ENCODE measurements around the gene ARID1B. TPM values are rescaled to one million over a fixed set of nuclear protein-coding genes. Genes with fewer than 3 reads are reported as not detected.

The ARID1B gene
- total RNA-seq, 1 experiment from 2014 or later = 24.2 TPM

- no peak for DNase-seq
Measured at GRCh38 chr6:157119502-157120027, 342.4 kb downstream of the ARID1B start.

GRCh38 chr6:157120534-157121232 is 343.5 kb downstream of the ARID1B start:
- H3F3A ChIP-seq (ENCODE audit: low read length, unreplicated experiment) = no peaks in the 10 kb centered on the region
- no peak overlapping the region for H3K9ac ChIP-seq (ENCODE audit: low read length)
- H3K4me2 ChIP-seq (ENCODE audit: low read length) = no peak overlapping the region
- POLR2A ChIA-PET (ENCODE audit: unreplicated experiment) = no interaction called here
- no peaks in the 10 kb centered on the region for H3K36me3 ChIP-seq (ENCODE audit: low read depth, low read length)
- no TSS peak for BruUV-seq (replicated peaks)
- H4K20me1 ChIP-seq (ENCODE audit: low read length) = no peaks in the 10 kb centered on the region
- H3K9me2 ChIP-seq (replicated peaks; ENCODE audit: low read length) = no peaks in the 10 kb centered on the region
- H2AFZ ChIP-seq (ENCODE audit: low read length) = no peak overlapping the region
- no peaks in the 10 kb centered on the region for H3K9me3 ChIP-seq (ENCODE audit: low read length)
- DNase-seq (no peak), ATAC-seq (no peak)
- CTCF ChIA-PET = no interaction called here
- H3K4me1 ChIP-seq (ENCODE audit: insufficient read depth, low read length) = no peaks in the 10 kb centered on the region
- H3K27ac ChIP-seq (ENCODE audit: low read length) = no peak overlapping the region
- TF ChIP-seq EZH2phosphoT487 (IDR thresholded peaks at IDR 0.05; ENCODE audit: borderline replicate concordance, low read length) (no peak), CTCF (conservative IDR thresholded peaks at IDR 0.05; ENCODE audit: low read depth, low read length) (no peak), EZH2 (IDR thresholded peaks at IDR 0.05; ENCODE audit: low read length, unreplicated experiment) (no peak)
- intact Hi-C loops (cut with micrococcal nuclease) = no loop called here
- H3K27me3 ChIP-seq (ENCODE audit: low read length) = no peaks in the 10 kb centered on the region
- H3K4me3 ChIP-seq (ENCODE audit: low read length) = no peak overlapping the region
- H3K79me2 ChIP-seq (ENCODE audit: low read length) = no peaks in the 10 kb centered on the region

More at GRCh38 chr6:157119502-157120027, 342.4 kb downstream of the ARID1B start:
- no TSS peak for BruUV-seq (replicated peaks)
- no peak overlapping the region for H3K9ac ChIP-seq (ENCODE audit: low read length)
- ChIA-PET POLR2A (ENCODE audit: unreplicated experiment) (no interaction called here), CTCF (no interaction called here)
- TF ChIP-seq EZH2 (IDR thresholded peaks at IDR 0.05; ENCODE audit: low read length, unreplicated experiment) = no peak
- no peak for TF ChIP-seq CTCF (conservative IDR thresholded peaks at IDR 0.05; ENCODE audit: low read depth, low read length)
- no peak for TF ChIP-seq EZH2phosphoT487 (IDR thresholded peaks at IDR 0.05; ENCODE audit: borderline replicate concordance, low read length)
- H2AFZ ChIP-seq (ENCODE audit: low read length) = no peak overlapping the region
- H3F3A ChIP-seq (ENCODE audit: low read length, unreplicated experiment) = no peaks in the 10 kb centered on the region
- no peaks in the 10 kb centered on the region for H3K9me2 ChIP-seq (replicated peaks; ENCODE audit: low read length)
- H3K36me3 ChIP-seq (ENCODE audit: low read depth, low read length) = no peaks in the 10 kb centered on the region
- H3K9me3 ChIP-seq (ENCODE audit: low read length) = no peaks in the 10 kb centered on the region
- H3K27me3 ChIP-seq (ENCODE audit: low read length) = no peaks in the 10 kb centered on the region
- no peak overlapping the region for H3K27ac ChIP-seq (ENCODE audit: low read length)
- no peaks in the 10 kb centered on the region for H3K4me1 ChIP-seq (ENCODE audit: insufficient read depth, low read length)
- H4K20me1 ChIP-seq (ENCODE audit: low read length) = no peaks in the 10 kb centered on the region
- intact Hi-C loops (cut with micrococcal nuclease) = no loop called here
- H3K4me2 ChIP-seq (ENCODE audit: low read length) = no peak overlapping the region
- no peak overlapping the region for H3K4me3 ChIP-seq (ENCODE audit: low read length)
- no peaks in the 10 kb centered on the region for H3K79me2 ChIP-seq (ENCODE audit: low read length)
- ATAC-seq = no peak

GRCh38 chr6:157121897-157122296 is 344.7 kb downstream of the ARID1B start:
- intact Hi-C loops (cut with micrococcal nuclease) = no loop called here
- H3K4me3 ChIP-seq (ENCODE audit: low read length) = no peak overlapping the region
- ATAC-seq = no peak

More at GRCh38 chr6:157121897-157122296, 344.7 kb downstream of the ARID1B start:
- H3K9me2 ChIP-seq (replicated peaks; ENCODE audit: low read length) = no peaks in the 10 kb centered on the region
- H3F3A ChIP-seq (ENCODE audit: low read length, unreplicated experiment) = no peaks in the 10 kb centered on the region
- ChIA-PET POLR2A (ENCODE audit: unreplicated experiment) (no interaction called here), CTCF (no interaction called here)
- H3K4me2 ChIP-seq (ENCODE audit: low read length) = no peak overlapping the region
- H3K9me3 ChIP-seq (ENCODE audit: low read length) = no peaks in the 10 kb centered on the region
- no peaks in the 10 kb centered on the region for H3K36me3 ChIP-seq (ENCODE audit: low read depth, low read length)
- no peak overlapping the region for H3K9ac ChIP-seq (ENCODE audit: low read length)
- no peak overlapping the region for H3K27ac ChIP-seq (ENCODE audit: low read length)
- no TSS peak for BruUV-seq (replicated peaks)
- DNase-seq = no peak
- H3K4me1 ChIP-seq (ENCODE audit: insufficient read depth, low read length) = no peaks in the 10 kb centered on the region
- no peaks in the 10 kb centered on the region for H3K27me3 ChIP-seq (ENCODE audit: low read length)
- H2AFZ ChIP-seq (ENCODE audit: low read length) = no peak overlapping the region
- no peaks in the 10 kb centered on the region for H4K20me1 ChIP-seq (ENCODE audit: low read length)
- TF ChIP-seq EZH2phosphoT487 (IDR thresholded peaks at IDR 0.05; ENCODE audit: borderline replicate concordance, low read length) = no peak
- no peak for TF ChIP-seq CTCF (conservative IDR thresholded peaks at IDR 0.05; ENCODE audit: low read depth, low read length)
- no peaks in the 10 kb centered on the region for H3K79me2 ChIP-seq (ENCODE audit: low read length)
